Epithelial cell of esophagus (primary cell): ENCODE data around the gene DENND2D.

Source experiments
- DNase-seq: peaks from one replicate; pipeline ENCODE4 v3.0.0; 2010; ENCODE audit warnings: low read depth
- H3K4me3 ChIP-seq: 2 replicates; pipeline ENCODE4 v1.5.1; 2011; ENCODE audit warnings: mild to moderate bottlenecking, low read length, control low read depth
- TF ChIP-seq, protein P1 (sequence below): IDR thresholded peaks from 2 replicates; pipeline ENCODE4 v1.5.1; 2011; ENCODE audit warnings: low read depth, mild to moderate bottlenecking, low read length, control low read depth, inconsistent platforms; ENCODE audit not compliant: insufficient read depth; ENCODE audit errors: missing control alignments

DENND2D gene

DNA sequence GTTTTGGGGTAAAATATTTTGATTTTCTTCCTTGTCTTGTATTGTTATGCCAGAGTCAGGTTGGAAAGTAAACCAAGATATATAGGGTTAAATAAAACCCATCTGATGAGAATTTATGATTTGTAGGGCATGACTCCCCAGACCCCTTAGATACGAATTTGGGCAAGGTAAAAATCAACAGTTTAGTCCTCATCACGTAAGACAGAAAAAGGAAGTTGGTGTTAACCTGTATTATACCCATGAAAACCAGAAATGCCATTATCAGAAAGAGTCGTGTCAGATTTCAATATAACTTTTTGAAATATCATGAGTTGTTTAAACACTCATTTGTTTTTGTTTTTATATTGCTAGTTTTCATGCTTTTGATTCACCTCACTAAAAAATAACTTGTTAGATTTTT, 48.6 kb downstream of the DENND2D start:
- no peak for DNase-seq
- TF ChIP-seq, protein P1, sequence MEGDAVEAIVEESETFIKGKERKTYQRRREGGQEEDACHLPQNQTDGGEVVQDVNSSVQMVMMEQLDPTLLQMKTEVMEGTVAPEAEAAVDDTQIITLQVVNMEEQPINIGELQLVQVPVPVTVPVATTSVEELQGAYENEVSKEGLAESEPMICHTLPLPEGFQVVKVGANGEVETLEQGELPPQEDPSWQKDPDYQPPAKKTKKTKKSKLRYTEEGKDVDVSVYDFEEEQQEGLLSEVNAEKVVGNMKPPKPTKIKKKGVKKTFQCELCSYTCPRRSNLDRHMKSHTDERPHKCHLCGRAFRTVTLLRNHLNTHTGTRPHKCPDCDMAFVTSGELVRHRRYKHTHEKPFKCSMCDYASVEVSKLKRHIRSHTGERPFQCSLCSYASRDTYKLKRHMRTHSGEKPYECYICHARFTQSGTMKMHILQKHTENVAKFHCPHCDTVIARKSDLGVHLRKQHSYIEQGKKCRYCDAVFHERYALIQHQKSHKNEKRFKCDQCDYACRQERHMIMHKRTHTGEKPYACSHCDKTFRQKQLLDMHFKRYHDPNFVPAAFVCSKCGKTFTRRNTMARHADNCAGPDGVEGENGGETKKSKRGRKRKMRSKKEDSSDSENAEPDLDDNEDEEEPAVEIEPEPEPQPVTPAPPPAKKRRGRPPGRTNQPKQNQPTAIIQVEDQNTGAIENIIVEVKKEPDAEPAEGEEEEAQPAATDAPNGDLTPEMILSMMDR, result no peak
- no peak overlapping the region for H3K4me3 ChIP-seq

DNA sequence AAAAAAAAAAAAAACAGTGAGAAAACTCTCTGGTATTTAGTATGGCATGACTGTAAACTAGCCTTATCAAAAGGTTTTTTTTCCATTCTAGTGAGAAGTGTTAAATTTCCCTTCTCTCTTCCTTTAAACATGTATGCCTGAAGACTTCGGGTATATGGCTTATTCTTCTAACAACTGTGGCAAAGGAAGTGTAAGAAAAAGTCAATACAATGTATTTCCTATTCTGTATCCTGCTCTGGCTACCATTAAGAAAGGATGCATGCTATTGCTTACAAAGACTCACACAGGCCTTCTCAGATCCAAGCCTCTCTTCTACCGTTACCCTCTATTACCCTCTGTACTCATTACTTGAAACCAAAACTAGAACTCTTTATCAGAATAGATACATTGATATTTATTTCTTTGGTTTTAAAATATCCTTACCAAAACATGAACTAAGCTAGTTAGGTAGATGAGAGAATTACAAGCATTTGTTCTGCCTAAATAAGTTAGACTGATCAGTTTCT, 52.0 kb downstream of the DENND2D start:
- no peak overlapping the region for H3K4me3 ChIP-seq
- TF ChIP-seq, protein P1, result no peak
- DNase-seq, result no peak

DNA sequence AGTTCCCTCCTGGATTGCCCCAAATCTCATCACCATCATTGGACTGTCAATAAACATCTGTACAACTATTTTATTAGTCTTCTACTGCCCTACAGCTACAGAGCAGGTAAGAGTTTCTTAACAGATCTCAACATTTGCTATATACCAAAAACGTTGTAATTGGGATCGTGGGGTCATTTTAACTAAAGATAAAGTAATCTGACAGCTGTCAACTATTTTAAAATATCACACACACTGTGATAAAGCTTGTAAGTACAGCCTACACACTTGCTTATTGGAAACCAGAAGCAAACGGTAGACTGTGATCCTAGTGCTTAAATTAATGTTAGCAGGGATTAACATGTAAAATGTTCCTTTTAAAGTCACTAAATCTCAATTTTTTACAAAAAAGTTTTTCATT, 52.5 kb downstream of the DENND2D start:
- no peak for DNase-seq
- TF ChIP-seq, protein P1, result no peak
- no peak overlapping the region for H3K4me3 ChIP-seq

DNA sequence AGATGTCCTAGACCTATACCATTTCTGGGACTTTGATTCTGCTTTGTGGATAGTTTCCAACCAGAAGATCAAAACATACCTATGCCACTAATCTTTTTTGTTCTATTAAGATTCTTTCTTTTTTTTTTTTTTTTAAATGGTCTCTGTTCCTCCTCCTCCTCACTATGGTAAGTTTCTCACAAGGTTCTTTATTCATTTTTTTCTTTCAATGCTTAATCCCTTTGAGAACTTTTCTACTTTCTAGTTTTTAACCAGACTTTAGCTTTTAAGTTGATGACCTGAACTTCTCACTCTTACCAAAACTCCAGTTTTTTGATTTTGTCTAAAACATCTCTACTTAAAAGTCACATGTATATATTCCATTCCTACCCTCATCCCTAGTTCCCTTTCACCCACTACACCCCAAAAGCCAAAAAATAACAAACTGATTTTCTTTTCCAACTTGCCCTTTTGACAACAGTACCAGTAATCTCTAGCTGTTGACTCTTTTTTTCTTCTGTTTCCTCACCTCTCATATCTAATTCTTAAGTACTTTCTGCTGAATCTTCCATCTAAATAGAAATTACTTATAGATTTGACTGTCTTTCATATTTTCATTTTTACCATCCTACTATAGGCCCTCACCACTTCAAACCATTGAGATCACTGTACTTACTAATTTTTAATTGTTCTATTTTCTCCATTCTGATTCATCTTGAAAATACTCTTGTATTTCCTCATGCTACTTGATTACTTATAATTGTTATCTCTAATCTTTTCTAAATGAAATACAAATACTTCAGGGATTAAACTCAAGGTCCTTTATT, 54.3 kb downstream of the DENND2D start:
- no peak for DNase-seq
- TF ChIP-seq, protein P1, result no peak
- no peak overlapping the region for H3K4me3 ChIP-seq

DNA sequence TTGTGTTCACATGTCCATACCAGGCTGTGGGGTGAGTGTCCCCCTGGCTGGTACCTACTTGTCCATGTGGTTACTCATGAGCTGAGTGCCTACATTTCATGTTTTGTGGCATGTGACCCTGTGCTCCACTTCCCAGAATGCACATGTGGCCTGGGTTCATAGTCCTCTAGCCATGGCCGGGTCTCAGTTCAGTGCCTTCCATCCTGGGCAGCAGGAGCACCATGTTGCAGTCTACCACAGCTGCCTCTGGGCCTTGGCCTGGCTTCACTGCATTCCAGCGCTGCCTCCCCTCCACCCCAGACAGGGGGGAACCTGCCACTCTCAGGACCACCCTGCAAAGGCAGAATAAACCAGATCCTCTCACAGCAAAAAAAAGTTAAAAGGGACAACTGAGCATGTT, 54.9 kb downstream of the DENND2D start:
- no peak overlapping the region for H3K4me3 ChIP-seq
- DNase-seq, result no peak
- TF ChIP-seq, protein P1, result no peak

DNA sequence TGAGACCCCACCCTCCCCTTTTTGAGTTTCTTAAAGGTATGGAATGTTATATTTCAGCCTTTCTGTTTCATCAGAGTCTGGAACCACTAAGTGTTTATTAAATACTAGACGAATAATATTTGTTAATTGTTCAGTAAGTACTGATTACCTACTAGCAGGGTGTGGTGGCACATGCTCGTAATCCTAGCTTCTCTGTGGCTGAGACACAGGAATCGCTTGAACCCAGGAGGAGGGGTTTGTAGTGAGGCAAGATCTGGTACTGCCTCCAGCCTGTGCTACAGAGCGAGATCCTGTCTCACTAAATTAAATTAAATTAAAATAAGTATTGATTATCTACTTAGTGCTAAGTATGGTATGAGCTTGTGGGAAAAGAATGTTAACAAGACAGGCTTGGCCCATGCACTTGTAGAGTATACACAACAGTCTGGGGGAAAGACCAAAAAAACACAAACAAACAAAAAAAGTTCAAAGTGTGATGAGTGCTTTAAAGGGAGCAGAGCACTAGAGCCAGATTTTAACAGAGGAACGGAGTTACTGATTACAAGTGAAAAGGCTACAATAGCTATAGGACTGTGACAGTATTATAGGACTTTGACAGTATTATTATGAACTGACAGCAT, 58.0 kb downstream of the DENND2D start:
- H3K4me3 ChIP-seq, result no peak overlapping the region
- TF ChIP-seq, protein P1, result no peak
- peak; percentile 42 for DNase-seq
